HCEC 1CT (cell line): ENCODE measurements around the gene KIF2B.
A peak's percentile ranks its signal among the peaks of the same experiment; 100 is the strongest.
"Not testable (repeated sequence)": the region's sequence is repeated elsewhere in the genome, so short reads cannot be mapped to it uniquely, and the experiment has no call there.

Experiments
- DNase-seq: peaks from one replicate; pipeline ENCODE4 v3.0.0-alpha.2; 2017

KIF2B gene, protein sequence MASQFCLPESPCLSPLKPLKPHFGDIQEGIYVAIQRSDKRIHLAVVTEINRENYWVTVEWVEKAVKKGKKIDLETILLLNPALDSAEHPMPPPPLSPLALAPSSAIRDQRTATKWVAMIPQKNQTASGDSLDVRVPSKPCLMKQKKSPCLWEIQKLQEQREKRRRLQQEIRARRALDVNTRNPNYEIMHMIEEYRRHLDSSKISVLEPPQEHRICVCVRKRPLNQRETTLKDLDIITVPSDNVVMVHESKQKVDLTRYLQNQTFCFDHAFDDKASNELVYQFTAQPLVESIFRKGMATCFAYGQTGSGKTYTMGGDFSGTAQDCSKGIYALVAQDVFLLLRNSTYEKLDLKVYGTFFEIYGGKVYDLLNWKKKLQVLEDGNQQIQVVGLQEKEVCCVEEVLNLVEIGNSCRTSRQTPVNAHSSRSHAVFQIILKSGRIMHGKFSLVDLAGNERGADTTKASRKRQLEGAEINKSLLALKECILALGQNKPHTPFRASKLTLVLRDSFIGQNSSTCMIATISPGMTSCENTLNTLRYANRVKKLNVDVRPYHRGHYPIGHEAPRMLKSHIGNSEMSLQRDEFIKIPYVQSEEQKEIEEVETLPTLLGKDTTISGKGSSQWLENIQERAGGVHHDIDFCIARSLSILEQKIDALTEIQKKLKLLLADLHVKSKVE

DNA sequence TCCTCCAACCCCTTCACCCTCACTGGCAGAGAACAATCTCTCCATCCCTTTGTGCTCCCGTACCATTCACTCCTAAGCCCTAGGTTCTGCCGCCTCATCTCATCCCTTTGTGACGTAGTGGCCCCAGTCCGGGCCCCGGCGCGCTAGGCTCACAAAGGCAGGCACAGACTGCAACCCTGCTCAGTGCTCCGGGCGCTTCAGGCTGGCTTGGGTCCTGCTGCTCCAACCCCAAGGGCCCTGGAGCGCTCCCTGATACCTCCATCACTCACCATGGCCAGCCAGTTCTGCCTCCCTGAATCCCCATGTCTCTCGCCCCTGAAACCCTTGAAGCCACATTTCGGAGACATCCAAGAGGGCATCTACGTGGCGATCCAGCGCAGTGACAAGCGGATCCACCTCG is at the start of gene KIF2B:
Gene KIF2B, plus strand, starts transcription at position 164 of the 400 bp plus-strand sequence. Its CDS starts 107 bp downstream, at position 271.
- no peak for DNase-seq

GRCh38 chr17:53780320-53780719 is 42.4 kb upstream of the KIF2B start:
- no peak for DNase-seq

DNA sequence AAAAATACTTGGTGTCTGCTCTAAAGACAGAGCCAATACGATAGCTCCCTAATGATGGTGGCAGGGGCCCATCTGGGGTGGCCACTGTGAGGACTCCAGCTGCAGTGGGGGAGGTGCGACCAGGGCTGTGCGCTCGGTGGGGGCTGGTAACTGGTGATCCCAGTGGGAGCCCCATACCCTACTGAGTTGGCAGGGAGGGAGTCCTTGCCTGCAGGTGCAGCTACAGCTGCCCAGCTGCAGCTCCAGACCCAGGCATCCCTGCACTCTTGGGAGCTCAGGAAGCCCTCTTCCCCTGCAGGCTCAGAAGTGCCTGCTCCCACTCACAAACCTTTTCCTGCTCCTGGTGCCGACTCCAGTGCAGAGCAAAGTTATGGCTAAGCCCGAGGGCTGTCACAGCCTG is 31.2 kb upstream of the KIF2B start:
- DNase-seq, result no peak

GRCh38 chr17:53792451-53792850 is 30.3 kb upstream of the KIF2B start:
- no peak for DNase-seq

GRCh38 chr17:53792997-53793396 is 29.7 kb upstream of the KIF2B start:
- DNase-seq, result no peak

DNA sequence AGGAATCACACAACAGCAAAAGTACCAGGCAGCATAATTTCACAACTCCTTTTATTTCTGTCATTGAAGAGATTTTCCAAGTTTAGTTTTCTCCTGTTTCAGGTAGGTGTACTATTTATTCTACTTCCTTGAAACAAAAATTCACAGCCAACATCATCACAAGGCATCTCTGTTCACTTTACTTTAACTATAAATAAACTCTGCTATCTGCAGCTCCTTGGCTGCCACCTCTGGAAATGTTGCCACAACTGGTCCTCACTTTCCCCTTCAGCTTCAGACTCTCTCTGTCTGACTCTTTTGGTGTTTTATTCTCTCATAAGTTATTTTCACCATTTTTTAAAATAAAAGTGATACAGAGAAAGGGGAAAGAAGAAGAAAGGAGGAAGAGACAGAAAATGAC is 27.9 kb upstream of the KIF2B start:
- no peak for DNase-seq

DNA sequence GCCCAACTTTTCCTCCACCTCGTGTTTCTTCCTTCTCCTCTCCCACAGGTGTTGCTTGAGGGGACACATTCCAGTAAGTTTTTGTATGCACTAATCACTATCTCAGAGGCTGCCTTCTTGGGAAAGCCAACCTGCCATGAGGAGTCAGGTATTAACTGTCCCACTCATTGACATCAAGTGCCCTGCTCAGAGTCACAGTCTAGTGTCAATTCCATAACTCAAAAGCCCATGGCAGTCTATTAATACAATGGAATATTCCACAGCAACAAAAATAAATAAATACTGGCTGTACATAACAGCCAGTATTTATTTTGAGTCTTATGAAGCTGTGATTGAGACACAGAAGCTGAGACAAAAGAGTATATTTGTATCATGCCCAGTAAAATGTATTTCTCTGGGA is 26.1 kb upstream of the KIF2B start:
- DNase-seq, result no peak

- DNase-seq, result no peak
Observed at GRCh38 chr17:53797501-53797900, 25.2 kb upstream of the KIF2B start.

DNA sequence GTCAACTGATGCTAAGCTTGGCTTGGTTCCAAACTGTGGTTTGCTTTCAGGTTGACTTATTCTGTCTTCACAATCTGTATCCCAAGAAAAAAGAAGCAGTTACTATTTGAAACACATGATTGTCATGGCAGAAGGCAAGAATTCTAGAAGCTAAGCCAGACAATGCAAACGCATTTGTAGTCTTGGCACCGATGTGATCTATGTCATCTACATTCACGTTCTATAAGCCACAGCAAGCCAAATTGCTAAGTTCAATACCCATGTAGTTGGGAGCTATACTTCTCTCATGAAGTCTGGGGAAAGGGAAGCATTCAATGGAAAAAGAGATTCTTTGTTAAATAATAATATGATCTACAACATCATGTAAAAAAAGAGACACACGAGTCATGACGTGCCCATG is 18.3 kb upstream of the KIF2B start:
- DNase-seq, result no peak

- no peak for DNase-seq
Observed at GRCh38 chr17:53806473-53806872, 16.3 kb upstream of the KIF2B start.

GRCh38 chr17:53807286-53807685 is 15.4 kb upstream of the KIF2B start:
- no peak for DNase-seq

DNA sequence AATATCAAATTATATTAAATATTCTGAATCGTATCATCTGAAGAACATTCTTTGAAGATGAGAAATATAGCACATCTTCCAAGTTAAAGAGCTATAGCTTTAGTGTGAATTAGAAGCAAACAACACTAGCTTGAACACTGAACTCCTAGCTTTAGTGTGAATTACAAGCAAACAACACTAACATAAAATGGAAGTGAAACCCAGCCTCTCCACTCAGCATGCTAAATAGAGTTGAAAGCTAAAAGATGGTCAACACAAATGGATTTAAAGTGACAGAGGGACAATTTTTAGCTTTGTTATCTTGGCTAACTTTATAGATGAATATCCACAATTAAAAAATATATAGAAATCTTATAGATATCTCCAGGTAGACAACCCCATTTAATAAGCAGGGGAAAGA is 4.5 kb upstream of the KIF2B start:
- DNase-seq, result no peak

DNA sequence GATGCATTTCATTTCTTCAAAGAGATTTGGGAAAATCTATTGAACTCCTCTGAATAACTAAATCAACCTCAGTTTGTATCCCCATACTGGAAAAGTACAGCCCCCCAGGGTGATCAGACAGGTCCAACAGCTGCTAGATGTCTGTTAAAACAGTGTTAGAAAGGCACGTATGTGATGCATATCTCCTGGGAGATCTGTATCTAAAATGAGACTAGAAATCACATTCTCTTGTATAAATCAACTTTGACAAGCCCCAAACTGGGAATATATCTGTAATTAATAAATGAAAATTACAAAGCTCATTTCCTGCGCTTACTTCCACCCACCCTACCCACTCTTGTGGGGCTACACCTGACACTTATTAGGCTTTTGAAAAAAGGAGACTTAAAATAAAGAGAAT is 3.8 kb upstream of the KIF2B start:
- no peak for DNase-seq

GRCh38 chr17:53819956-53820355 is 2.8 kb upstream of the KIF2B start:
- no peak for DNase-seq

DNA sequence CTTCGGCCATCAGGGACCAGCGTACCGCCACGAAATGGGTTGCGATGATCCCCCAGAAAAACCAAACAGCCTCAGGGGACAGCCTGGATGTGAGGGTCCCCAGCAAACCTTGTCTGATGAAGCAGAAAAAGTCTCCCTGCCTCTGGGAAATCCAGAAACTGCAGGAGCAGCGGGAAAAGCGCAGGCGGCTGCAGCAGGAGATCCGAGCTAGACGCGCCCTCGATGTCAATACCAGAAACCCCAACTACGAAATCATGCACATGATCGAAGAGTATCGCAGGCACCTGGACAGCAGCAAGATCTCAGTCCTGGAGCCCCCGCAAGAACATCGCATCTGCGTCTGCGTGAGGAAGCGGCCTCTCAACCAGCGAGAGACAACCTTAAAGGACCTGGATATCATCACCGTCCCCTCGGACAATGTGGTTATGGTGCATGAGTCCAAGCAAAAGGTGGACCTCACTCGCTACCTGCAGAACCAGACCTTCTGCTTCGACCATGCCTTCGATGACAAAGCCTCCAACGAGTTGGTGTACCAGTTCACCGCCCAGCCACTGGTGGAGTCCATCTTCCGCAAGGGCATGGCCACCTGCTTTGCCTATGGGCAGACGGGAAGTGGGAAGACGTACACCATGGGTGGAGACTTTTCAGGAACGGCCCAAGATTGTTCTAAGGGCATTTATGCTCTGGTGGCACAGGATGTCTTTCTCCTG is 769 bp downstream of the KIF2B start:
- no peak for DNase-seq

- not testable (repeated sequence) for DNase-seq
Observed at GRCh38 chr17:53834771-53835170, 12.0 kb downstream of the KIF2B start.

DNA sequence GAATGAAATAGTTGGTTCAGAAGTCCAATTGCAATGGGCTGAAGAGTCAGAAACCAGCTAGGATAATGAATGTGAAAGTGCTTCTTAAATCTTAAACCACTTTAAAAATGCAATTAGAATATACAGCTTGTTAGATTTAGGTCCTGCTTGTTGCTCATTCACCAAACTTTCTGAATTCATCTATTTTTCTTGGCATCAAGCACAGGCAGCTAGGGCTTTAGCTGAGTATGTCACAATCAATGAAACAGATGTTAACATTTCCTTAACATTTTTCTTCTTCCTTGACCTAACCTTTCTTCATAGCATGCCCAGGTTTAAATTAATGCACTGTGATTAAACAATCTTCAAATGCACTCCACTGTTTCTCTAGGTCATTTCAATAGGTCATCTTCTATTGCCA is 14.4 kb downstream of the KIF2B start:
- DNase-seq, result peak; percentile 49

GRCh38 chr17:53844491-53845107 is 21.9 kb downstream of the KIF2B start:
- DNase-seq, result no peak

GRCh38 chr17:53871128-53871527 is 48.4 kb downstream of the KIF2B start:
- not testable (repeated sequence) for DNase-seq
